ENCODE measurements around the gene FAM3C.
A peak's percentile ranks its signal among the peaks of the same experiment; 100 is the strongest.

FAM3C gene

GRCh38 chr7:121376979-121377378 is 19.1 kb downstream of the FAM3C start:
- no peak for DNase-seq

DNA sequence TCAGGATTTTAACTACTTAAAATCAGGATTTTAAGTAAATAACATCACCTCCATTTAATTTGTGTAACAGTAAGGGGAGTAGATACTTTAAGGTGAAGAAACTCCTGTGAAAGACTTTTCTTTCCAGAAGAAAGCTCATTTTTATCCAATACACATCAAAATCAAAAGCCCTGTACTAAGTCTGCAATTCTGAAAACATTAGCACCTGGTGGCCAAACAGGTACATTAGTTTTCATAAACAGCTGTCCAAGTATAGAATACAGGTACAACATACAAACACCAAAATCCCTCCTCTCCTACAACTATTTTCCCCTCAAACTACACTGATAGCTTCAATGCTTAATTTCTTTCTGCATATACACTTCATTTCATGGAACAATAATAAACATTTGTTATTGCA is 22.9 kb downstream of the FAM3C start:
- no peak for DNase-seq

DNA sequence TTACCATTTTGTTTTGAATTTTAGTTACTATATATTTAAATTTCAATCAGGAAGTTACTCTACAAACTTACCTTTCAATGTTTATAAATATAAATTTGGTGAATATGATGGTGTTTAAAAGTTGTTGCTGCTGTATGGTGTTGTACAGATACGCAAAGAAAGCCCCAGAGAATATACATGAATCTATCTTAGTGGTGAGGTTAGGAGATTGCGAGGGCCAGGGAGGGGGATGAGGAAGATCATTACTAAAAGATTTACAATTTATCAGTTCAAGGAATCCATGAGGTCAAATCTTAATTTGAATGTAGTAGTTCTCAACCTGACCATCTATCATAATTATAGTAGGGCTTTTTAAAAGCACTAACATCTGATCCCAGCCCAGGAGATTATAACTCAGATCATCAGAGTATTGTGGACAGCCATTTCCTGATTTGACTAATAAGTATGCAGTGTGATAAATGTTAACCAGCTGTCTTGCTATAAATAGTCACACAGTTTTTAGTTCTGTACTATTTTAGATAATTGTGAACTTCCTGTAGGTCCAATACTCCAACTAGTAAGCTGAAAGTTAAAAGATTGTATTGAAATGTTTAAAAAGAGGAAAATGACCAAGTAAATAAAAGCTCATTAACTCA is 23.6 kb downstream of the FAM3C start:
- no peak for DNase-seq

GRCh38 chr7:121371883-121372282 is 24.2 kb downstream of the FAM3C start:
- no peak for DNase-seq

DNA sequence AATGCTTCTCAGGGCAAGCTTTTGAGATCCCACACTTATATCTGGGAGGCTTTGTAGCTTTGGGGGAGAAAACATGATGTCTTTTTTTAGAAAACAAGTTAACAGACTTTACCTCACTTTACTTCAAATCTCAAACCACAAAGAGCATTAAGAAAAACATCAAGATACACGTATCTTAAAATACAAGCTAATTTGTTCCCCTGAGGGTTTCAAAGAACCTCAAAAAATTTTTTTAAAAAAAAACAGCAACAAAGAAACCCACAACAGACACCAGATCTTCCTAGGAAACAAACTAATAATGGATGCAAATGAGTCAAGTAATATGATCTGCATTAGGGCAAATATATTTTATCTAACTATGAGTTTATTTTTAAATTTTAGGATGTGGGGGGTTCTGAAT is 24.7 kb downstream of the FAM3C start:
- no peak for DNase-seq

DNA sequence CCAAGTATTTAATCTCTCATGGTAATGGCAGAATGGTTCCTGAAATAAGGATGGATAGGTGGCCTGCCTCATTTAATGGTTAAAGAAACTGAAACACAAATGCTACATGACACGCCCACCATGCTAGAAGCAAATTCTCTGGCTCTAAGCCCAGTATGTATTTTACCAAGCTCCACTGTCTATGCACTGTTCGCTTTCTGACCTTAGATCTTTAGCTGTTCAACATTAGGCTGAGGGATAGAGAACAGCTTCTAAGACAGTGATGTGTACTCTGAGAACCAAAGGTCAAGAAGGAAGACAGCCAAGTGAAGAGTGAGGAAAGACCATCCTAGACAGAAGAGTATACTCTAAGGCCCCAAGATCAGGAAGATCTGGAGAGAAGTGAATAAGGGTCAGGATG is 26.6 kb downstream of the FAM3C start:
- DNase-seq: peak; percentile 30

- DNase-seq: peak; percentile 53
Measured at GRCh38 chr7:121366852-121367431, 29.2 kb downstream of the FAM3C start.

- no peak for DNase-seq
Measured at GRCh38 chr7:121360564-121360963, 35.5 kb downstream of the FAM3C start.

DNA sequence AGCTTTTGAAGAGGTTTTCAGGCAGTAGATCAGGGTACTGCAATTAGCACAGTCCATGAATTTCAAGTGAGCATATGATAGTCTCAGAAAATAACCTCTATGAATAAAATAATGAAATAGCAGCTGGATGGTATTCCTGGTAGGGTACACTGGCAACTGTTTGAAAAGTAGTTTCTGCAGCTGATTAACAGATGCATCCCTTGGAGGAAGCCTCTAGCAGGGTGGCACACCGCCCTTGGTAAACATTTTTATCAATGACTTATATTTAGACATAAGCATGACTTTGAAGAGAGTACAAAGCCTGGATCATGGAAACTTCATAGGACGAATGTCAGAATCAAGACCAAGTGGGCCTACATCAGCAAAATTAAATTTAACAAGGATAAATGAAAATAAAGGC is 40.5 kb downstream of the FAM3C start:
- no peak for DNase-seq

DNA sequence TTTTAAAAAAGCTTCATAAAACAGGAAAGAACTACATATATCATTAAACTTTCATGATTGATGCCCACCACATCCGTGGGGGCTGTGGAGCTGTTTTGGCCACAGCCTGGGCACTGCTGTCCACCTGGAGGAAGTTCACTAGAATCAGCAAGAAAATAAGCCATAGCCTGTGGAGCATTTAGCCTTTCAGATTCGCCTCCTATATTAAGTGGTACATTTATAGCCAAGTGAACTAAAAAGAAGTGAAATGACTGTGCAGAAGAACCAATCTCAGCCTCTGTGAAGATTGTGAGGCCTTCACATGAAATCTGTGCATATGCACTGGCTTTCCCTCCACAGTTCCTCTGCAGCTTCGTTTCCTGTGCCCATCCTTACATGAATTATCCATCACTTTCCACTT is 43.8 kb downstream of the FAM3C start:
- no peak for DNase-seq

DNA sequence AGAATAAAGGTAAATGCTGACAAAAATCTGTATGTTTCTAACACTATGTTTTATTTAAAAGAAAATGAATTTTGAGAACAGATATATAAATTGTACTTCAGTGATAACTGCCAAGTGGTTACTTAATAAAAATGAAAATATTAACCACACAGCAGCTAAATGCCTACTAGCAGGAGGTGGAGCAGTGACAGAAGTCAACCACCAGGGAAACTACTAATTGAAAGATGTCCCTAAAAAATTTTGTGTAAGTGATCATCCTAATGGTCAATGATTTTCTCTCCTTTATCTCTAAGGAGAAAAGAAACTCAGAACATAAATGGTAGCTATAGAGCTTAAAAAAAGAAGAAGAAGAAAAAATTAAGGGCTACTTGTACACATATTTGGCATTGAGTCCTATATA is 44.4 kb downstream of the FAM3C start:
- no peak for DNase-seq

- DNase-seq: no peak
Measured at GRCh38 chr7:121344497-121344896, 51.6 kb downstream of the FAM3C start.

GRCh38 chr7:121344093-121344492 is 52.0 kb downstream of the FAM3C start:
- DNase-seq: no peak

GRCh38 chr7:121343302-121343701 is 52.8 kb downstream of the FAM3C start:
- DNase-seq: no peak

DNA sequence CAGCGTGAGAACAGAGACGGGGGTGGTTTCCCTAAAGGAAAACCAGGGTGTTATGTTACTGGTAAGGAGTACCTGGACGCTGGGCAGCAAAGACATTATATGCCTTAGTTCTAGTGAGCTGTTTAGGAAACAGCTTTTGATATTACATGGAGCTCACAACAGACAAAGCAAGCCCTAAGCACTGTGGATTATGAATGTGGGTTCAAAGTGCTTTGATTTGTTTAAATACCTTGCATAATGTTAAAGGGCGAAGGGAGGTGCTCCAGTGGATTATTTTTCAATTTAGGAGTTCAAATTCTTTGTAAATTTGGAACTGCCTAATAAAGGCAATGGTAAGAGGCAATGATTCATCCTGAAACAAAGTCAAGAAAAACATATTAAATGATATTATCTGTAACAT is 53.5 kb downstream of the FAM3C start:
- no peak for DNase-seq

DNA sequence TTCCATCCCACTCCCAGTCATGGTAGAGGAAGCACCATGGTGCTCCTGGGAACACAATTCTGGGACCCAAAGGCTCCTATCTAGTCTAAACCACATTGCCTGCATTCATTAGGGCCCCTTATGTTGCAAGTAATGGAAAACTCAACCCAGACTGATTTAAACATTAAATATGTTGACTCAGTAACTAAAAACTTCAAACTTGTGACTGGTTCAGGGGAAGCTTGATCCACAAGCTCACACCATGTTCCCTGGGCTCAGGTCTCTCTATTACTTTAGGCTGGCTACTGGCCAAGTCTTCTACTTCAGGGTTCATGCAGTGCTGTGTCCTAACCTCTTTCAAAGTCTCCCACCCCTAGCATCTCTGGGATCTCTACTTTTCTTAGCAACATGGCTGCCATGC is 54.2 kb downstream of the FAM3C start:
- DNase-seq: no peak

- no peak for DNase-seq
Measured at GRCh38 chr7:121339082-121339481, 57.0 kb downstream of the FAM3C start.

DNA sequence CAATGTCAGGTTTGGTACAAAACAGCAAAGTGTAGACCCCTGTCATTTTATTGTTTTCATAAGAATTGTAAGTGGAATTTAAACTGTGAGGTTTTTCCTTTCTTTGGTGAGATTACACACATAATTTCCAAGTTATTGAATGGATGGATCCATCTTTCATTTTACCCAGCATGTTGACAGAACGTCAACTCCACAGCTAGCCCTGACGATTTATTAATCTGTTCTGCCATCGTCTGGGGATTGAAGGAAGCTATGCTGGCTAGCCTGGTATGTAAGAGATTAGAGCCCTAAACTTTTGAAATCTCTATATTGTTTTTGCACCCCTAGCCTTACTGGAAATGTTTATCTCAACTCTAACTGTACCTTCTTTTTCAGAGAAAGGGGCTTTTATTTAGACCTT is 58.7 kb downstream of the FAM3C start:
- peak; percentile 28 for DNase-seq

- no peak for DNase-seq
Measured at GRCh38 chr7:121336579-121336978, 59.5 kb downstream of the FAM3C start.

GRCh38 chr7:121334875-121335648 is 61.0 kb downstream of the FAM3C start:
- no peak for DNase-seq

DNA sequence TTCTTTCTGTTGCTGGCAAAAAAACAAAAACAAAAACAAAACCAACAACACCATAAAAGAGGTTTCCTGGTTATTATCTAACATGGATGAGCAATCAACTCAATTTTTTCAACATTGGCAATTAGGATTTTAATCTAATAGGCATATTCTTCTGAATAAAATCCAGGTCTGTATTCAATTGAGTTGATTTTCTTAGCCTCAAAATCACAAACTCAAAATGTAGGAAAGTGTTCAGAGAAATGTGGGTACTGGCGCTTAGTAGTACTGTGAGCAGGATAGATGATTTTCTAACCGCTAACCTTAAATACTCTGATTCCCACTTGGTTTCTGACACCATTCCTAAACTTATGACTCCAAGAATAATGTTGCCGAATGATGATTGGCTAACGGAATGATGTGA is 61.7 kb downstream of the FAM3C start:
- DNase-seq: no peak

GRCh38 chr7:121331574-121331973 is 64.5 kb downstream of the FAM3C start:
- DNase-seq: no peak

GRCh38 chr7:121331048-121331447 is 65.1 kb downstream of the FAM3C start:
- DNase-seq: no peak

DNA sequence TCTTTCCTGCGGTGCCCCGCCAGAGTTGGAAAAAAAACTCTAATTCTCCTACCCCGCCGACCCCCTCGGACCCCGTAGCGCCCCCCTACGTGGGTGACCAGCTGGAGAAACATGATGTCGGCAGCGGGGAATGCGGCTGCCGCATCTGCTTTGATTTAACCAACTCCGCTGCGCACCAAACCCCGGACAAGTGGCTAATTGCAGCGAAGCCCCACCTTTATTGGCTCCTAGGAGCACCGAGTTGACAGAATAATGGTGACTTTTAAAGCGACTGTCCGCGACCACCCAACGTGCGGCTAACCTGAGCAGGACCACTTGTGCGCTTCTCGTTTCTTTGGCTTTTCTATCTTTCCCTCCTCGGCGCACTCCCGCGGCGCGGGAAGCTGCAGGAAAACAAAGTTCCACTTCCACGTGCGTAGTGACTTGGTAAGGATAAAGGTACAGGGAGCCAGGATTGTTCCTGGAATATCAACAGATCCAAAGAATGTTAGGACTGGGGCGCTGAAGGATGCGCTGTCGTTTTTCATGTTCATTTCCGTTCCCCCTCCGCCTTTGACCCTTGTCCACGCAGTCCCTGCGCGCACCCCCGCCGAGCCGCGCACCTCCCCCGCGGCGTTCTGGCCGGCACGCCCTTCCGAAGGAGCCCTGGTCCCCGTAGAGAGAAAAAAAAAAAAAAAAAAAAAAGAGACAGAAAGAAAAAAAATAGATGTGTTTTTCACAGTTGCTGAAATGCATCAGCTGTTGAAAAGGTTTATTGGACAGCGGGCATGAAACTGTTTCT is 65.9 kb downstream of the FAM3C start:
- DNase-seq: peak; percentile 54
